Fibroblast of mammary gland (primary cell): ENCODE data around the gene THYN1.
"Not testable (repeated sequence)": the region's sequence is repeated elsewhere in the genome, so short reads cannot be mapped to it uniquely, and the experiment has no call there.

Experiments used
- DNase-seq: peaks from one replicate; pipeline ENCODE4 v3.0.0-alpha.2; 2010; ENCODE audit warnings: low read depth
- H3K4me3 ChIP-seq: 2 replicates; pipeline ENCODE4 v1.5.1; 2011; ENCODE audit warnings: low read depth, mild to moderate bottlenecking, low read length, moderate library complexity; ENCODE audit not compliant: control insufficient read depth
- TF ChIP-seq, protein P1 (sequence below): conservative IDR thresholded peaks from 2 replicates; pipeline ENCODE4 v1.5.1; 2011; ENCODE audit warnings: low read depth, low read length, inconsistent platforms; ENCODE audit not compliant: control insufficient read depth, insufficient read depth

THYN1 gene

DNA sequence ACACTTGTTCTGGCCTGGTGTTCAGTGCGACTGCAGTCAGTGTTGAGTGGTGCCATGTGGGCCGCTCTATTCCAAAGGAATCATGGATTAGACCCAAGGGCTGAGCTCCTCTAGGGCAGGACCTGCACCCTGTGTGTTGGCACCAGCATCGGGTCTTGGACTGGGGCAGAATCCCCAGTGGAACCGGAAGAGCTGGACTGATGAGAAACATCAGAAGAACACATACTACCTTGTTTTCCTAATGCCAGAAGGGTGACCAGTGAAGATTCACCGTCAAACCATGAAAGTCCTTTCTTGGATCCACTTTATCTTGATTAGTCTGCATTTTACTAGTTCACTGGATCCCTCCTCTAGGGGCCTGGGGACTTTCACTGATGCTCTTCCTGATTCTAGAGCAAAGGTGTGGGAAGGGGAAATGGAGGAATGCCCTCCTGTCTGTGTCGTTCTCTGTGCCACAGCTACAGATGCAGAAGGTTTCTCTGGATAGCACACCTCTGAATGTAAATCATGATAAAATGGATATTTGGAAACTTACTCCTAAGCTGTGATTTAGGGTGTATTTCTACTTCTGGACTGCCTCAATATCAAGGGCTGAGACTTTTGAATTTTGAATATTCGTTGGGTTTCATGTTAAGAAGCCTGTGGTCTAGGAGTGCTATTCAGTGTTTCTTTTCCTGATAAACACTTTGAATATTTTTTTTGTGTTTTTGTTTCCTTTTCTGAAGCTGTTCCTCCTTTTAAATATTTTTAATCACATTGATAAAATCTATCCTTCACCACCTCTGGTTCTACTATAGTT, 12.0 kb upstream of the THYN1 start:
- DNase-seq: no peak
- TF ChIP-seq, protein P1, sequence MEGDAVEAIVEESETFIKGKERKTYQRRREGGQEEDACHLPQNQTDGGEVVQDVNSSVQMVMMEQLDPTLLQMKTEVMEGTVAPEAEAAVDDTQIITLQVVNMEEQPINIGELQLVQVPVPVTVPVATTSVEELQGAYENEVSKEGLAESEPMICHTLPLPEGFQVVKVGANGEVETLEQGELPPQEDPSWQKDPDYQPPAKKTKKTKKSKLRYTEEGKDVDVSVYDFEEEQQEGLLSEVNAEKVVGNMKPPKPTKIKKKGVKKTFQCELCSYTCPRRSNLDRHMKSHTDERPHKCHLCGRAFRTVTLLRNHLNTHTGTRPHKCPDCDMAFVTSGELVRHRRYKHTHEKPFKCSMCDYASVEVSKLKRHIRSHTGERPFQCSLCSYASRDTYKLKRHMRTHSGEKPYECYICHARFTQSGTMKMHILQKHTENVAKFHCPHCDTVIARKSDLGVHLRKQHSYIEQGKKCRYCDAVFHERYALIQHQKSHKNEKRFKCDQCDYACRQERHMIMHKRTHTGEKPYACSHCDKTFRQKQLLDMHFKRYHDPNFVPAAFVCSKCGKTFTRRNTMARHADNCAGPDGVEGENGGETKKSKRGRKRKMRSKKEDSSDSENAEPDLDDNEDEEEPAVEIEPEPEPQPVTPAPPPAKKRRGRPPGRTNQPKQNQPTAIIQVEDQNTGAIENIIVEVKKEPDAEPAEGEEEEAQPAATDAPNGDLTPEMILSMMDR: no peak
- H3K4me3 ChIP-seq: no peak overlapping the region

DNA sequence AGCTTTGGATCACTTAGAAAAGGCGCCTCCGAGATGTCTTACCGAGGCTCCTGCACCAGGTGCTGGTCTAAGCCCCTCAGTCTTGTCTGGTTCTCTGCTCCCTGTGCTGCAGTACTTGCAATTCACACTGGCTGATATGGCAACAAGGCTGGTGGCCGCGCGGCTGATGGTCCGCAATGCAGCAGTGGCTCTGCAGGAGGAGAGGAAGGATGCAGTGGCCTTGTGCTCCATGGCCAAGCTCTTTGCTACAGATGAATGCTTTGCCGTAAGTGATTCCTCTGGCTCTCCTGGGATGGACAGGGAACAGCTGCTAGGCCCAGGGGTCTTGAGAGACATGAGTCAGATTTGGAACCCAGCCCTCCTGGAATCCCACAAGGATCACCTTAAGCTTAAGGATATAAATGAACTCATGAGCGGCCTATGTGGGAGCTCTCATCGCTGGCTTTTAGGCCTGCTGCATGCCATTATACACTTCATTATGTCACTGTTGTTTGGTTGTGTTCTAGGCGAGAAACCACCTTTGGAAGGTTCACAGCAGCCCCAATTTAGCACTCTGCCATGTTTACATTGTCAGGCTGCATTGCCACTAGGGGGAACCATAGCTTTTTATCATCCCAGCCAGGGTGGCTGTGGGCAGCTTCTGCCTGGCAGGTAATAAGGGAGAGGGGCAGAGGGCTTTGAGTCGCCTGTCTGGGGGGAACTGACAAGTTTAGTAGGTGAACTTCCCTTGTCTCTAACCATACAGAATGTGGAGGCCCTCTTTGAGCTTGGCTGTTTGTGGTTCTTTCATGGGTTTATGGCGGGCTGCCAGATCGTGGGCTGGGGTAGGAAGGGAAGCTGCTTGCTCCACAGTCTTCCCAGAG, 8.7 kb upstream of the THYN1 start:
- TF ChIP-seq, protein P1: peak; percentile 57
- H3K4me3 ChIP-seq: no peak overlapping the region
- peak; percentile 25 for DNase-seq

DNA sequence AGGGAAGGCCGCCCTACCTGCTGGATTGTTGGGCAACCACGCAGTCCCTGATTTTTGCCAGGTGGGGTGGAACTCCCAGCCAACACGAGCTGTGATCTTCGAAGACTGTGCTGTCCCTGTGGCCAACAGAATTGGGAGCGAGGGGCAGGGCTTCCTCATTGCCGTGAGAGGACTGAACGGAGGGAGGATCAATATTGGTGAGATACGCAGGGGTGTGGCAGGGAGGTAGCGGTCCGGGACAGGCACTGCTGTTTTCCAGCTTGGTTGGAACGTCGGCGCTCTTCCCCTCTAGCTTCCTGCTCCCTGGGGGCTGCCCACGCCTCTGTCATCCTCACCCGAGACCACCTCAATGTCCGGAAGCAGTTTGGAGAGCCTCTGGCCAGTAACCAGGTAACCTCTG, 7.8 kb upstream of the THYN1 start:
- H3K4me3 ChIP-seq: no peak overlapping the region
- TF ChIP-seq, protein P1: no peak
- DNase-seq: no peak

DNA sequence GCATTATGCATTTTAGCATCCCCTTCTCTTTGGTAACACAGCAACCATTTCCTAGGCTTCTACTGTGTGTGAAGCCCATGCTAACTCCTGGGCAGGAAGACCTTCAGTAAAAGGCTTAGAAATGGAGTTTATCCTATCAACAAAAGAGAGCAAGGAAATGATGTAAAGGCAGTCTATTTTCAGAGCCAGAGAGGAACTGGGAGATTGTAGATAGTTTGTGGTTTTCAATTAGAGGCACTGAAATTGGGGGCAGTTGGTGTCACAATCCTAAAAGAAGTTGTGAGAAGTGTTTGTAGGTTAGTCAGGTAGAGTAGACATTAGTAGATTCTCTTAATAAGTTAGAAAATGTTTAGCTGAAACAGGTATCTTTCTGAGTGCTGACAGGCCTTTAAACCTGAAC, 7.4 kb upstream of the THYN1 start:
- H3K4me3 ChIP-seq: no peak overlapping the region
- no peak for DNase-seq
- TF ChIP-seq, protein P1: no peak

DNA sequence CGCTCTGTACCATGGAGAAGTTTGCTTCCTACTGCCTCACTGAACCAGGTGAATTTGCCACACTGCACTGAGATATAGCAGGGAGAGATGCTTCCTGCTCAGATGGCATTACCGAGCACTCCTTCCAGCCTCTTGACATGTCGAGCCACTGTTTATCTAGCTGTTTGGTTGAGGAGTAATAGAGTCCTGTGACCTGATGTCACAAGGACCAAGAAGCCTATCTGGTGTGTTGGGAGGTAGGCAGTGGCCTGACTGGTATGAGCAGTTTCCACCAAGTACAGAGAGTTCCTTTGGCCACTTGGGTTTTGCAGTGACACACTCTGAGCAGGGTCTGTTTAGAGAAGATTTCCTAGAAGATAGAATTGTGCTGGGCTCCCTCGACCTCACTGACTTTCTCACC, 5.4 kb upstream of the THYN1 start:
- TF ChIP-seq, protein P1: no peak
- no peak for DNase-seq
- no peak overlapping the region for H3K4me3 ChIP-seq

DNA sequence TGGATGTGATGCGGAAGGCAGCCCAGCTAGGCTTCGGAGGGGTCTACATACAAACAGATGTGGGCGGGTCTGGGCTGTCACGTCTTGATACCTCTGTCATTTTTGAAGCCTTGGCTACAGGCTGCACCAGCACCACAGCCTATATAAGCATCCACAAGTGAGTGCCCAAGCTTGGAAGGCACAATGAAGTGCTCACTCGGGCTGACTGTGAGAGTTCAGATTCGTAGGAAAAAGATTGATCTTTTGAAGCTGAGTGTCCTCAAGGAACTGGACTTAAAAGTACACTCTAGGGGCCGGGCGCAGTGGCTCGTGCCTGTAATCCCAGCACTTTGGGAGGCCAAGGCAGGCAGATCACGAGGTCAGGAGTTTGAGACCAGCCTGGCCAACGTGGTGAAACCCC, 3.9 kb upstream of the THYN1 start:
- TF ChIP-seq, protein P1: no peak

DNA sequence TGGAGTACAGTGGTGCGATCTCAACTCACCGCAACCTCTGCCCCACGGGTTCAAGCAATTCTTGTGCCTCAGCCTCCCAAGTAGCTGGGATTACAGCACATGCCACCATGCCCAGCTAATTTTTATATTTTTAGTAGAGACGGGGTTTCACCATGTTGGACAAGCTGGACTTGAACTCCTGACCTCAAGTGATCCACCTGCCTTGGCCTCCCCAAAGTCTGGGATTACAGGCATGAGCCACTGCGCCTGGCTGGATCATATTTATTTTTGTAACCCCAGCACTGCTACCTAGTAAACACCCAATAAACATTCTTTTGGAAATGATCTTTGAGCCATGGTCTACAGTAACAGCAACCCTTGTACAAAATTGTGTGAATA, 2.0 kb upstream of the THYN1 start:
- not testable (repeated sequence) for DNase-seq, H3K4me3 ChIP-seq

More for the DNA sequence above, 3.9 kb upstream of the THYN1 start:
- no peak overlapping the region for H3K4me3 ChIP-seq
- no peak for DNase-seq
